HEK293T (cell line): ENCODE results near the gene P2RX2.

Source experiments
- CTCF ChIA-PET: fragments of 350-600 bp; formaldehyde crosslinking; extraction: SDS; loops from one replicate; lab custom pipeline; 2021; ENCODE audit warnings: antibody characterized with exemption, inconsistent platforms; lab: Yijun Ruan, JAX
- POLR2A ChIA-PET: fragments of 350-600 bp; formaldehyde crosslinking; extraction: SDS; loops from one replicate; lab custom pipeline; 2020; ENCODE audit warnings: antibody characterized with exemption, inconsistent platforms; lab: Yijun Ruan, JAX
- DNase-seq: peaks from one replicate; pipeline ENCODE4 v3.0.0; 2012; ENCODE audit warnings: mixed read lengths; ENCODE audit errors: extremely low spot score
- ARNT ChIP-seq: fragments of 450-650 bp; IDR thresholded peaks from 2 replicates; pipeline ENCODE4 v1.6.1; 2017; ENCODE audit warnings: mild to moderate bottlenecking
- BHLHE40 ChIP-seq: fragments of 450-650 bp; IDR thresholded peaks from 2 replicates; pipeline ENCODE4 v1.6.1; 2016; ENCODE audit warnings: mild to moderate bottlenecking, moderate library complexity, borderline replicate concordance
- CTBP1 ChIP-seq: fragments of 450-650 bp; IDR thresholded peaks from 2 replicates; pipeline ENCODE4 v1.6.1; 2016; ENCODE audit warnings: borderline replicate concordance
- ELF4 ChIP-seq: fragments of 450-650 bp; IDR thresholded peaks from 2 replicates; pipeline ENCODE4 v1.6.1; 2017; ENCODE audit warnings: antibody characterized with exemption
- FOXA1 ChIP-seq: fragments of 450-650 bp; IDR thresholded peaks from 2 replicates; pipeline ENCODE4 v1.6.1; 2016; ENCODE audit warnings: mild to moderate bottlenecking
- FOXK2 ChIP-seq: fragments of 450-650 bp; IDR thresholded peaks from 2 replicates; pipeline ENCODE4 v1.6.1; 2016; ENCODE audit warnings: mild to moderate bottlenecking
- FOXM1 ChIP-seq: fragments of 450-650 bp; IDR thresholded peaks from 2 replicates; pipeline ENCODE4 v1.6.1; 2017; ENCODE audit warnings: mild to moderate bottlenecking, borderline replicate concordance
- HDGF ChIP-seq: fragments of 450-650 bp; IDR thresholded peaks from 2 replicates; pipeline ENCODE4 v1.6.1; 2017; ENCODE audit warnings: antibody characterized with exemption, borderline replicate concordance
- L3MBTL2 ChIP-seq: fragments of 450-650 bp; conservative IDR thresholded peaks from 2 replicates; pipeline ENCODE4 v1.6.1; 2016; ENCODE audit warnings: mild to moderate bottlenecking
- LEF1 ChIP-seq: fragments of 450-650 bp; IDR thresholded peaks from 2 replicates; pipeline ENCODE4 v1.6.1; 2017; ENCODE audit warnings: mild to moderate bottlenecking, borderline replicate concordance
- NFRKB ChIP-seq: fragments of 450-650 bp; IDR thresholded peaks from 2 replicates; pipeline ENCODE4 v1.6.1; 2016; ENCODE audit warnings: mild to moderate bottlenecking, moderate library complexity
- SP1 ChIP-seq: fragments of 450-650 bp; IDR thresholded peaks from 2 replicates; pipeline ENCODE4 v1.6.1; 2017
- SUZ12 ChIP-seq: fragments of 450-650 bp; IDR thresholded peaks from 2 replicates; pipeline ENCODE4 v1.6.1; 2016; ENCODE audit warnings: mild to moderate bottlenecking
- TARDBP ChIP-seq: fragments of 450-650 bp; IDR thresholded peaks from 2 replicates; pipeline ENCODE4 v1.6.1; 2016
- ZNF384 ChIP-seq: fragments of 450-650 bp; IDR thresholded peaks from 2 replicates; pipeline ENCODE4 v1.6.1; 2016
- TF ChIP-seq, protein P1 (sequence below): fragments of 450-650 bp; IDR thresholded peaks from 2 replicates; pipeline ENCODE4 v1.6.1; 2016

P2RX2 gene

DNA sequence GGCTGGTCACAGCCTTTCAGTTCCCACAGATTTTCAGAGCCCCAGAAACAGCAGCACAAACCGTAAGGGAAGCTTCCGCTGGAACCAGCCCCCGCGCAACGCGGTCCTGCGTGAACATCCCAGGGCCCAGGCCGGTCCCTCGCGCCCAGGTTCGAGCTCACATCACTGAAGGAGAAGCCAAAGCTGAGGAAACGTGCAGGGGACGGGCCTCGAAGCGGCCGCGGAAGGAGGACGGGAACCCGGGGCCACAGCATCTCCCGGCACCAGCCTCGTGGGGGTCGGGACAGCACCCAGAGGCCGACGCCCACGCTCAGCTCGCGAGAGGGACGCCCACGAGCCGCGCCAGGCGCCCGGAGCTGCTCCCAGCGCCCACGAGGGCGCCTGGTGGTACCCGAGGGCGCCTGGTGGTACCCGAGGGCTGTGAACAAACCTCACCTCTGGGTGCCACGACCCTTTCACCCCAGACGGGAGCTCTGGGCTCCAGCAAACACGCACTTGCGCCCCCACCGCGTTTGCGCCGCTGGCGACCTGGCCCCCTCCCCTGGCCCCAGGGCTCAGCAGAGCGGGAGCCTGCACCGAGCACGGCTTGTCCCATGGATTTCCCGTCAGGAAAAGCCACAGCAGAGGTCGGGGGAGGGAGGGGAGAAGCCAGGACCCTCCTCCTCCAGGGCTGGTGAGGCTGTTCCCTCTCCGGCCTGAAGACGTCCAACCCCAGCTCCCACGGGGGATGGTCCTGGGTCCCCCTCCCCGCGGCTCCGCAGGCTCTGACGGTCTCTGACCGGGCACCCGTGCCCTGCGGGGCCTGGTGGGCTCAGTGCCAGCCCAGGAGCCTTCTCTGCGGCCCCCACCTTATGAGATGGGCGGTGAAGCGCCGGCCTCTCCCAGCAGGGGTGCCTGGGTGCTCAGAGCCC lies 15.1 kb upstream of the P2RX2 start:
- DNase-seq = no peak
- POLR2A ChIA-PET = no interaction called here
- TF ChIP-seq ZNF384 (no peak), FOXA1 (no peak), ARNT (no peak), CTBP1 (no peak), ELF4 (no peak), NFRKB (no peak), FOXK2 (no peak), HDGF (no peak), SUZ12 (no peak), FOXM1 (no peak), L3MBTL2 (no peak), TARDBP (no peak), SP1 (no peak), BHLHE40 (no peak), LEF1 (no peak)
- CTCF ChIA-PET = interaction anchor here (0.9 kb wide), 1 partner anchor 190 kb away, joined by 4 read pairs; no protein-coding TSS in a partner anchor

DNA sequence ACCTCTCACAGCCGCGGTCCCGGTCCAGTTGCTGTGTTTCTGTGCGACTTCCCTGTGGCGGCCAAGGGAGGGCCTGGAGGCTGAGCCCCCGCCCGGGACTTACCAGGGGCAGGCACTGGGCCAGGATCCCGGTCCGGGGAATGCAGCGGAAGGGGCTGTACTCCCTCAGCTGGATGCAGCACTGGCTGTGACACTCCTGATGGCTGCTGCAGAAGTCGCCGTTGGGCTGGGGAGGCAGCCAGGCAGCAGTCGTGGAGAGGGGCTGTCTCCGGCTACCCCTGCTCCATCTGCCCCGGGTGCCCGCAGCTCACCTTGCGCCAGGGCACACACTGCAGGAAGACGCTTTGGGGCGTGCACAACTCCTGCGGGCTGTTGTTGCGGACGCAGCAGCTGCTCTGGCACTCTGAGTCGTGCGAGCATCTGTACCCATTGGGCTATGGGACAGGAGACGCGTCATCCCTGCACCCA lies 14.4 kb upstream of the P2RX2 start:
- TF ChIP-seq NFRKB (no peak), ELF4 (no peak), BHLHE40 (no peak), L3MBTL2 (no peak), ARNT (no peak), HDGF (no peak), FOXK2 (no peak), SP1 (no peak), CTBP1 (no peak), SUZ12 (no peak), LEF1 (no peak), ZNF384 (no peak)
- TF ChIP-seq, protein P1, sequence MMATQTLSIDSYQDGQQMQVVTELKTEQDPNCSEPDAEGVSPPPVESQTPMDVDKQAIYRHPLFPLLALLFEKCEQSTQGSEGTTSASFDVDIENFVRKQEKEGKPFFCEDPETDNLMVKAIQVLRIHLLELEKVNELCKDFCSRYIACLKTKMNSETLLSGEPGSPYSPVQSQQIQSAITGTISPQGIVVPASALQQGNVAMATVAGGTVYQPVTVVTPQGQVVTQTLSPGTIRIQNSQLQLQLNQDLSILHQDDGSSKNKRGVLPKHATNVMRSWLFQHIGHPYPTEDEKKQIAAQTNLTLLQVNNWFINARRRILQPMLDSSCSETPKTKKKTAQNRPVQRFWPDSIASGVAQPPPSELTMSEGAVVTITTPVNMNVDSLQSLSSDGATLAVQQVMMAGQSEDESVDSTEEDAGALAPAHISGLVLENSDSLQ = no peak
- DNase-seq = no peak
- ChIA-PET POLR2A (no interaction called here), CTCF (no interaction called here)

DNA sequence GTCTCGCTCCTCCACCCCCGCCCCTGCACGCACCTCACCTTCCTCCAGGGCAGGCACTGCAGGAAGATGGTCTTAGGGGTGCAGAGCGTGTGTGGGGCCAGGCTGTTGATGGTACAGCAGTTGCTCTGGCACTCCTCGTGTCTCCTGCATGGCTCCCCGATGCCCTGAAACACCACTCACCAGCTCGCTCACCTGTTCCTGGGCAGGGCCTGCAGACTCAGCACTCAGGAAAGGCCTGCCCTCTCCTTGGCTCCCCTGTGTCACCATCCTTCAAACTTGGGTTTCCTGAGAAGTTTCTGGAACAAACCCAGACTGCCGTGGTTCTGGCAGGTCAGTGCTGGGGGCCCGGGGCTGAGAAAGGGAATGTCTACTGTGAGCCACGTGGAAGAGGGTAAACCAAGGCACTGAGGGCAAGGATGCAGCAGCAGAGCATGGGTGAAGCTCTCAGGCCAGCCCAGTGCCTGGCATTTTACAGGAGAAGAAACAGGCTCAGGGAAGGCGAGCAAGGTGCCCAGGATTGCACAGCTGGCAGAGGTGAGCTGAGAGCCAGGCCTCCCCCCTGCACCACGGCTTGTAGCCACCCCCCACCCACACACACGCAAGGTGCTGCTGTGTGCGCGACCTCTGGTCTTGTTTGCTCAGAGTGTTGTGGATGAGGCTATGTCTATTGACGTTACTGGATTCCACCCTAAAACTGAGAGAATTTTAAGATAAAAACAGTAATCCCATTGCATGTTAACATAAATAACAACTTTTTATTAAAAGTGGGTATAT lies 13.7 kb upstream of the P2RX2 start:
- POLR2A ChIA-PET = no interaction called here
- no peak for DNase-seq
- CTCF ChIA-PET = no interaction called here
- TF ChIP-seq TARDBP = no peak
- TF ChIP-seq FOXM1 = no peak
- no peak for TF ChIP-seq ELF4
- TF ChIP-seq BHLHE40 = no peak
- TF ChIP-seq, protein P1 = no peak
- no peak for TF ChIP-seq SUZ12
- TF ChIP-seq CTBP1 = no peak
- TF ChIP-seq NFRKB = no peak
- TF ChIP-seq FOXA1 = no peak
- TF ChIP-seq ARNT = no peak
- no peak for TF ChIP-seq LEF1
- TF ChIP-seq L3MBTL2 = no peak
- TF ChIP-seq SP1 = no peak
- TF ChIP-seq FOXK2 = no peak
- TF ChIP-seq HDGF = no peak
- no peak for TF ChIP-seq ZNF384

DNA sequence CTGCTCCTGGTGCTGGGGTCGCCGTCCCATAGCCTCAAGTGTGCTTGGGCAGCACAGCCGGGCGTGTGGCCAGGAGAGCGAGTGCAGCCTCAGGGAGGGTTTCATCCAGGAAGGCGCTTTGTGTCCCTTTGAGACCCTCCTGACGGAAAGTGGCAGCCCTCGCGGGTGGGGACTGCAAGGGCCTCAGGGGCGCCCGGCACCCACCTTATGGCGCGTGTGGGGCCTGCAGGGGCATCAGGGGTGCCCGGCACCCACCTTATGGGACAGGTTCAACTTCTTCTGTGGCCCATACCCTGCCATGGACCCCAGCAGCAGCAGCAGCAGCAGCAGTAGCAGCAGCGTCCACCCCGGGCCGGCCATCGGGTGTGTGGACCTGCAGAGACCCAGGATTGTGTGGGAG lies 12.7 kb upstream of the P2RX2 start:
- no peak for TF ChIP-seq LEF1
- TF ChIP-seq SP1 = no peak
- no peak for TF ChIP-seq ARNT
- no peak for TF ChIP-seq FOXA1
- TF ChIP-seq TARDBP = no peak
- POLR2A ChIA-PET = no interaction called here
- DNase-seq = no peak
- CTCF ChIA-PET = no interaction called here

DNA sequence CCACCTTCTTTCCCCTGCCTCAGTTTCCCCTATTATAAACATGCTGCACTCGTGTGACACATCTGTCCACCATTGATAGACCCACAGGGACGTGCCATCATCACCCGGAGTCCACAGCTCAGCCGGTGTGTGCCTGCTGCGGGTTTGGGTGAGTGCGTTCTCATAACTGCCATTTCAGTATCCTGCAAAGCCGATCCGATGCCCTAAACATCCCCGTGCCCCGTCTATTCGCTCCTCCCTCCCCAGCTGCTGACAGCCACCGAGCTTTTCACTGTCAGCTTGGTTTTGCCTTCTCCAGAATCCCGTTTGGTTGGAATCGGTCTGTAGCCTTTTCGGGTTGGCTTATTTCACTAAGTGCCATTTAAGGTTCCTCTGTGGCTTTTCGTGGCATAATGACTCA lies 12.1 kb upstream of the P2RX2 start:
- ChIA-PET POLR2A (no interaction called here), CTCF (no interaction called here)
- no peak for TF ChIP-seq CTBP1
- TF ChIP-seq SUZ12 = no peak
- no peak for TF ChIP-seq ELF4
- TF ChIP-seq, protein P1 = no peak
- TF ChIP-seq BHLHE40 = no peak
- TF ChIP-seq SP1 = no peak
- TF ChIP-seq FOXK2 = no peak
- TF ChIP-seq LEF1 = no peak
- no peak for TF ChIP-seq ZNF384
- no peak for TF ChIP-seq HDGF
- no peak for TF ChIP-seq ARNT
- TF ChIP-seq TARDBP = no peak
- no peak for TF ChIP-seq FOXM1
- DNase-seq = no peak

DNA sequence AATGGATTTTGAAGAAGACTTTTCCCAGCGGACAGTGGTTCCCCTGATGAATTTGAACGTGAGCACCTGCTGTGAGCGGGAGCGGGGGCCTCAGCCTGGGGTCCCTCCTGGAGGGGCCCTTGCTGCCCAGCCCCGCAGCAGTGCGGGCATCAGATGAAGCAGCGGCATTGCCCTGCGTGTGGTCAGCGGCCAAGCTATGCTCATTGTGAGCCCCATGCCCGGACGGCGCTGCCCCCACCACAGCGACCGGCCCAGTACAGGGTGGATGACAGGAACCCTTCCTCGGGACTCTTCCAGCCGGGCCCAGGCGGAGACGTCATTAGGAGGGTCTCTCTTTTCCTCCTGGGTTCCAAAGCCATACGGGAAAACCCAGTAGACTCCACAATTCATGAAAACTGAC lies 11.6 kb upstream of the P2RX2 start:
- POLR2A ChIA-PET = no interaction called here
- TF ChIP-seq BHLHE40 = no peak
- TF ChIP-seq ARNT = no peak
- no peak for TF ChIP-seq LEF1
- TF ChIP-seq NFRKB = no peak
- no peak for TF ChIP-seq ELF4
- TF ChIP-seq FOXA1 = no peak
- TF ChIP-seq HDGF = no peak
- TF ChIP-seq SP1 = no peak
- no peak for TF ChIP-seq ZNF384
- no peak for TF ChIP-seq FOXM1
- TF ChIP-seq, protein P1 = no peak
- no peak for TF ChIP-seq L3MBTL2
- no peak for TF ChIP-seq SUZ12
- no peak for TF ChIP-seq FOXK2
- TF ChIP-seq TARDBP = no peak
- no peak for TF ChIP-seq CTBP1
- no peak for DNase-seq
- CTCF ChIA-PET = no interaction called here
